ENCODE measurements around the gene PTGDS.

- no peak for TF ChIP-seq POLR2A (IDR thresholded peaks at IDR 0.05)
- TF ChIP-seq CTCF (IDR thresholded peaks at IDR 0.05): no peak
- no peak for TF ChIP-seq POLR2AphosphoS5 (IDR thresholded peaks at IDR 0.05)
Measured at GRCh38 chr9:136942112-136942880, 35.0 kb upstream of the PTGDS start.

Measured in suprapubic skin (tissue), 4 donors.